Transverse colon (tissue), 1 donor: ENCODE measurements around the gene ATP13A2.

Experiments
- EP300 ChIP-seq: sonication (generic); formaldehyde crosslinking; IDR thresholded peaks from one replicate; pipeline ENCODE4 v1.6.1; 2017; ENCODE audit warnings: antibody characterized with exemption, low read depth
- POLR2A ChIP-seq: fragments of 450-650 bp; IDR thresholded peaks from one replicate; pipeline ENCODE4 v1.6.1; 2016; ENCODE audit warnings: antibody characterized with exemption, mild to moderate bottlenecking, moderate library complexity

DNA sequence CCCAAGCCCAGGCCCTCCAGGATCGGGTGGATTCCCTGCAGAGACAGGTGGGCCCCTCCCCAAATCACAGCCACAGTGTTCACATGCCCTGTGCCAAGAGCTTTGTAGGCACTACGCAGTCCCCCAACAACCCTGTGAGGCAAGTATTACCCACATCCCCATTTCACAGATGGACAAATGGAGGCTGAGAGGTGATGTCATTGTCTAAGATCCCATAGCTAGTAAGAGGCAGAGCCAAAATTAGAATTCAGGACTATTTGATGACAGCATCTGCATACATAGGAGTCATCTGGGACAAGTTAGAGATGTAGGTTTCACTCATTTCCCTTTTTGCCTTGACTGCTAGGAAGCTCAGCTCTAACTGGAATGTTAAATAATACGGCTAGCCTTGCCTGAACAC is 43.4 kb downstream of the ATP13A2 start:
- TF ChIP-seq EP300 = no peak
- no peak for TF ChIP-seq POLR2A
